Thyroid gland (tissue), 4 donors: Measurements from ENCODE around the gene BRD4.

Experiments
- CTCF ChIP-seq, 6 experiments: fragments of 200-600 bp in 3 of 6; fragments of 450-650 bp in 3 of 6; sonication (generic) in 3 of 6; IDR thresholded peaks; one replicate each; pipeline ENCODE4 v1.5.1; 2016 to 2019; ENCODE audit warnings: antibody characterized with exemption in 6 of 6, mild to moderate bottlenecking in 2 of 6, inconsistent platforms in 1 of 6, moderate library complexity in 1 of 6
- POLR2A ChIP-seq, 2 donors: fragments of 450-650 bp; IDR thresholded peaks; one replicate each; pipeline ENCODE4 v1.6.1; 2017; ENCODE audit warnings: antibody characterized with exemption in 2 of 2, mild to moderate bottlenecking in 2 of 2, moderate library complexity in 1 of 2

- TF ChIP-seq CTCF (IDR thresholded peaks at IDR 0.05) (no peak), POLR2A (IDR thresholded peaks at IDR 0.05) (no peak)
Observed at GRCh38 chr19:15299568-15300409, 32.5 kb downstream of the BRD4 start.
